Liver (tissue), 3 donors: ENCODE measurements around the gene MTPN.

Source experiments
- ATF3 ChIP-seq: IDR thresholded peaks from 2 replicates; pipeline ENCODE4 v1.6.1; 2016; ENCODE audit warnings: antibody characterized with exemption
- CTCF ChIP-seq: fragments of 150-350 bp; IDR thresholded peaks from 2 replicates; pipeline ENCODE4 v1.5.1; 2017; ENCODE audit warnings: improper control_type of control experiment, low read depth, low read length; ENCODE audit not compliant: missing input control
- FOXA1 ChIP-seq: IDR thresholded peaks from 2 replicates; pipeline ENCODE4 v1.6.1; 2016; ENCODE audit warnings: antibody characterized with exemption
- GABPA ChIP-seq, 2 donors: IDR thresholded peaks in 1 of 2; conservative IDR thresholded peaks in 1 of 2; 2 replicates each; pipeline ENCODE4 v1.6.1; 2016; ENCODE audit warnings: antibody characterized with exemption in 2 of 2, mild to moderate bottlenecking in 1 of 2, moderate library complexity in 1 of 2
- RAD21 ChIP-seq, 2 donors: IDR thresholded peaks; 2 replicates each; pipeline ENCODE4 v1.6.1; 2016; ENCODE audit warnings: antibody characterized with exemption in 2 of 2, mild to moderate bottlenecking in 2 of 2
- RXRA ChIP-seq, 2 donors: IDR thresholded peaks; 2 replicates each; pipeline ENCODE4 v1.6.1; 2017 to 2018; ENCODE audit warnings: antibody characterized with exemption in 2 of 2, mild to moderate bottlenecking in 1 of 2
- SP1 ChIP-seq: IDR thresholded peaks from 2 replicates; pipeline ENCODE4 v1.6.1; 2018; ENCODE audit warnings: antibody characterized with exemption, mild to moderate bottlenecking
- YY1 ChIP-seq: IDR thresholded peaks from 2 replicates; pipeline ENCODE4 v1.6.1; 2016; ENCODE audit warnings: antibody characterized with exemption, mild to moderate bottlenecking
- TF ChIP-seq, protein P1 (sequence below): IDR thresholded peaks from 2 replicates; pipeline ENCODE4 v1.6.1; 2016; ENCODE audit warnings: antibody characterized with exemption
- TF ChIP-seq, protein P2 (sequence below): IDR thresholded peaks from 2 replicates; pipeline ENCODE4 v1.6.1; 2016; ENCODE audit warnings: antibody characterized with exemption, mild to moderate bottlenecking
- donor health status: healthy.
- donor health status: healthy.

DNA sequence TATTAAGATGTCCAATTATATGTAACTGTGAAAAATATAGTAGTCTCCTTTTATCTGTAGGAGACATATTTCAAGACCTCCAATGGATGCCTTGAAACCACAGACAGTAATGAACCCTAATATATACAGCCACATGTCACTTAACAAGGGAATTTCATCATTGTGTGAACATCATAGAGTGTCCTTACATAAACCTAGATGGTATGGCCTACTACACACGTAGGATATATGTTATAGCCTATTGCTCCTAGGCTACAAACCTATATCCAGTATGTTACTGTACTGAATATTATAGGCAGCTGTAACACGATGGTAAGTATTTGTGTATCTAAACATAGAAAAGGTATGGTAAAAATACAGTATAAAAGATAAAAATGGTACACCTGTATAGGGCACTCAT is 32.4 kb downstream of the MTPN start:
- TF ChIP-seq, protein P1, sequence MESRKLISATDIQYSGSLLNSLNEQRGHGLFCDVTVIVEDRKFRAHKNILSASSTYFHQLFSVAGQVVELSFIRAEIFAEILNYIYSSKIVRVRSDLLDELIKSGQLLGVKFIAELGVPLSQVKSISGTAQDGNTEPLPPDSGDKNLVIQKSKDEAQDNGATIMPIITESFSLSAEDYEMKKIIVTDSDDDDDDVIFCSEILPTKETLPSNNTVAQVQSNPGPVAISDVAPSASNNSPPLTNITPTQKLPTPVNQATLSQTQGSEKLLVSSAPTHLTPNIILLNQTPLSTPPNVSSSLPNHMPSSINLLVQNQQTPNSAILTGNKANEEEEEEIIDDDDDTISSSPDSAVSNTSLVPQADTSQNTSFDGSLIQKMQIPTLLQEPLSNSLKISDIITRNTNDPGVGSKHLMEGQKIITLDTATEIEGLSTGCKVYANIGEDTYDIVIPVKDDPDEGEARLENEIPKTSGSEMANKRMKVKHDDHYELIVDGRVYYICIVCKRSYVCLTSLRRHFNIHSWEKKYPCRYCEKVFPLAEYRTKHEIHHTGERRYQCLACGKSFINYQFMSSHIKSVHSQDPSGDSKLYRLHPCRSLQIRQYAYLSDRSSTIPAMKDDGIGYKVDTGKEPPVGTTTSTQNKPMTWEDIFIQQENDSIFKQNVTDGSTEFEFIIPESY, result no peak
- no peak for TF ChIP-seq CTCF
- no peak for TF ChIP-seq SP1
- no peak for TF ChIP-seq GABPA (IDR thresholded peaks at IDR 0.05 in 1 of 2, conservative IDR thresholded peaks at IDR 0.05 in 1 of 2)
- no peak for TF ChIP-seq ATF3
- TF ChIP-seq, protein P2, sequence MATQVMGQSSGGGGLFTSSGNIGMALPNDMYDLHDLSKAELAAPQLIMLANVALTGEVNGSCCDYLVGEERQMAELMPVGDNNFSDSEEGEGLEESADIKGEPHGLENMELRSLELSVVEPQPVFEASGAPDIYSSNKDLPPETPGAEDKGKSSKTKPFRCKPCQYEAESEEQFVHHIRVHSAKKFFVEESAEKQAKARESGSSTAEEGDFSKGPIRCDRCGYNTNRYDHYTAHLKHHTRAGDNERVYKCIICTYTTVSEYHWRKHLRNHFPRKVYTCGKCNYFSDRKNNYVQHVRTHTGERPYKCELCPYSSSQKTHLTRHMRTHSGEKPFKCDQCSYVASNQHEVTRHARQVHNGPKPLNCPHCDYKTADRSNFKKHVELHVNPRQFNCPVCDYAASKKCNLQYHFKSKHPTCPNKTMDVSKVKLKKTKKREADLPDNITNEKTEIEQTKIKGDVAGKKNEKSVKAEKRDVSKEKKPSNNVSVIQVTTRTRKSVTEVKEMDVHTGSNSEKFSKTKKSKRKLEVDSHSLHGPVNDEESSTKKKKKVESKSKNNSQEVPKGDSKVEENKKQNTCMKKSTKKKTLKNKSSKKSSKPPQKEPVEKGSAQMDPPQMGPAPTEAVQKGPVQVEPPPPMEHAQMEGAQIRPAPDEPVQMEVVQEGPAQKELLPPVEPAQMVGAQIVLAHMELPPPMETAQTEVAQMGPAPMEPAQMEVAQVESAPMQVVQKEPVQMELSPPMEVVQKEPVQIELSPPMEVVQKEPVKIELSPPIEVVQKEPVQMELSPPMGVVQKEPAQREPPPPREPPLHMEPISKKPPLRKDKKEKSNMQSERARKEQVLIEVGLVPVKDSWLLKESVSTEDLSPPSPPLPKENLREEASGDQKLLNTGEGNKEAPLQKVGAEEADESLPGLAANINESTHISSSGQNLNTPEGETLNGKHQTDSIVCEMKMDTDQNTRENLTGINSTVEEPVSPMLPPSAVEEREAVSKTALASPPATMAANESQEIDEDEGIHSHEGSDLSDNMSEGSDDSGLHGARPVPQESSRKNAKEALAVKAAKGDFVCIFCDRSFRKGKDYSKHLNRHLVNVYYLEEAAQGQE, result no peak
- TF ChIP-seq YY1, result no peak
- TF ChIP-seq RAD21 (IDR thresholded peaks at IDR 0.05), result no peak
- TF ChIP-seq FOXA1, result no peak
- TF ChIP-seq RXRA (IDR thresholded peaks at IDR 0.05), result no peak
